Measurements from ENCODE around the gene PAOX. TPM values are rescaled to one million over a fixed set of nuclear protein-coding genes. Genes with fewer than 3 reads are reported as not detected.

PAOX gene
- total RNA-seq, 1 experiment from 2014 or later = 6.7 TPM

DNA sequence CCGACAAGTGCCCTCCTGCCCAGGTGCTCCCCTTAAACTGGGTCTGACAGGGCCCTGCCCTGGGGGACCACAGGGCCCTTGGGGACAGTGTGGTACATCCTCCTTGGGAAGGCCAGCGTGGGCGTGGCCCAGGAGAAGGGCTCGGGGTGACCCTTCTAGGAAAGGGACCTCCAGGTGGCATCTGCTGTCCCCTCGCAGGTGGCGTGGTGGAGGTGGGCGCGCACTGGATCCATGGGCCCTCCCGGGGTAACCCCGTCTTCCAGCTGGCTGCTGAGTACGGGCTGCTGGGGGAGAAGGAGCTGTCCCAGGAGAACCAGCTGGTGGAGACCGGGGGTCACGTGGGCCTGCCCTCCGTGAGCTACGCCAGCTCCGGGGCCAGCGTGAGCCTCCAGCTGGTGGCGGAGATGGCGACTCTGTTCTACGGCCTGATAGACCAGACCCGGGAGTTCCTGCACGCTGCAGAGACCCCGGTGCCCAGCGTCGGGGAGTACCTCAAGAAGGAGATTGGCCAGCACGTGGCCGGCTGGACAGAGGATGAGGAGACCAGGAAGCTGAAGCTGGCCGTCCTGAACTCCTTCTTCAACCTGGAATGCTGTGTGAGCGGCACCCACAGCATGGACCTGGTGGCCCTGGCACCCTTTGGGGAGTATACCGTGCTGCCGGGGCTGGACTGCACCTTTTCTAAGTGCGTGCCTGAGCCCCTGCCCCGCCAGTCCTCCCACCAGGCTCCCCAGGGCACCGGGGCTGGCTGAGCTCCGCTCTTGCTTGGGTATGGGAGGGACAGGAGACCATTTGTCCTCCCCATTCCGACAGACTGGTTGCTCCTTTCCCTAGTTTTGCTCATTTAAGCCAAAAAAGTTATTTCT is 972 bp downstream of the PAOX start:
- peaks cover 9% of the 10 kb centered on the region for H3K4me1 ChIP-seq
- H3K36me3 ChIP-seq (ENCODE audit: control insufficient read depth, insufficient read depth, low read length) = no peaks in the 10 kb centered on the region
- H3K9me3 ChIP-seq = no peaks in the 10 kb centered on the region
- no peak for DNase-seq
- Mint-ChIP-seq H3K4me1 (ENCODE audit: low read depth, unreplicated experiment) (no peaks in the 10 kb centered on the region), H3K4me3 (ENCODE audit: unreplicated experiment) (peak overlapping the region; percentile 81), H3K9me3 (ENCODE audit: unreplicated experiment) (no peaks in the 10 kb centered on the region), H3K27me3 (ENCODE audit: insufficient read depth, unreplicated experiment) (no peaks in the 10 kb centered on the region), H3K27ac (ENCODE audit: unreplicated experiment) (no peak overlapping the region), H3K36me3 (ENCODE audit: insufficient read depth, unreplicated experiment) (no peaks in the 10 kb centered on the region)
- H3K27me3 ChIP-seq (replicated peaks; ENCODE audit: control insufficient read depth, insufficient read depth, low read length) = no peaks in the 10 kb centered on the region
- intact Hi-C loops (cut with micrococcal nuclease; ENCODE audit: unreplicated experiment) = loop anchor here (5.0 kb wide), 1 partner anchor 73 kb away; the partner anchor contains the start of genes TUBGCP2 and ZNF511
- BruUV-seq (replicated peaks) = no TSS peak
- peak overlapping the region; percentile 42 for H3K4me3 ChIP-seq (ENCODE audit: low read depth, low read length)
- TF ChIP-seq, protein P1, sequence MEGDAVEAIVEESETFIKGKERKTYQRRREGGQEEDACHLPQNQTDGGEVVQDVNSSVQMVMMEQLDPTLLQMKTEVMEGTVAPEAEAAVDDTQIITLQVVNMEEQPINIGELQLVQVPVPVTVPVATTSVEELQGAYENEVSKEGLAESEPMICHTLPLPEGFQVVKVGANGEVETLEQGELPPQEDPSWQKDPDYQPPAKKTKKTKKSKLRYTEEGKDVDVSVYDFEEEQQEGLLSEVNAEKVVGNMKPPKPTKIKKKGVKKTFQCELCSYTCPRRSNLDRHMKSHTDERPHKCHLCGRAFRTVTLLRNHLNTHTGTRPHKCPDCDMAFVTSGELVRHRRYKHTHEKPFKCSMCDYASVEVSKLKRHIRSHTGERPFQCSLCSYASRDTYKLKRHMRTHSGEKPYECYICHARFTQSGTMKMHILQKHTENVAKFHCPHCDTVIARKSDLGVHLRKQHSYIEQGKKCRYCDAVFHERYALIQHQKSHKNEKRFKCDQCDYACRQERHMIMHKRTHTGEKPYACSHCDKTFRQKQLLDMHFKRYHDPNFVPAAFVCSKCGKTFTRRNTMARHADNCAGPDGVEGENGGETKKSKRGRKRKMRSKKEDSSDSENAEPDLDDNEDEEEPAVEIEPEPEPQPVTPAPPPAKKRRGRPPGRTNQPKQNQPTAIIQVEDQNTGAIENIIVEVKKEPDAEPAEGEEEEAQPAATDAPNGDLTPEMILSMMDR (IDR thresholded peaks at IDR 0.05; ENCODE audit: insufficient read depth in 1 of 2, low read depth in 1 of 2, low read length in 1 of 2, severe bottlenecking in 1 of 2, unreplicated experiment in 1 of 2) = no peak
- CTCF ChIA-PET = no interaction called here
- POLR2A ChIA-PET = no interaction called here

DNA sequence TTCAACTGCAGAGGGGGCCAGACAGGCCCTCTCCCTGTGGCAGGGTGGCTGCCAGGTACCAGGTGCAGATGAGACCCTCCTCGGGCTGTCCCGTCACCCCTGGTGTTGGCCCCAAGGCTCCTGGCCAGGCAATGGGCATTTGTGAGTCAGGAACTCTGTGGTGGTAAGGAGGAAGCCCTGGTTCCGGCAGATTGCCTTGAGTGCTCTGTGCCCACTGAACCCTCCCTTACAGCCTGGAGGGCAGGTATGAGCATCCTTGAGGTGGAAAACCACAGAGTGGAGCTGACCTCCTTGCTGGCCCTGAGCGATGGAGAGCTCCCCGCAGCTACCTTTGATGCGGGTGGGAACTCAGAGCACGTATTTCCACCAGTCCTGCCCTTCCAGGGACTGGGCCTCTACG is 2.0 kb downstream of the PAOX start:
- no peak overlapping the region for H3K4me3 ChIP-seq (ENCODE audit: low read depth, low read length)
- DNase-seq = no peak
- BruUV-seq (replicated peaks) = no TSS peak
- H3K27me3 Mint-ChIP-seq (ENCODE audit: insufficient read depth, unreplicated experiment) = no peaks in the 10 kb centered on the region
- no peaks in the 10 kb centered on the region for H3K9me3 Mint-ChIP-seq (ENCODE audit: unreplicated experiment)
- POLR2A ChIA-PET = no interaction called here
- H3K4me3 Mint-ChIP-seq (ENCODE audit: unreplicated experiment) = no peak overlapping the region
- peaks cover 2% of the 10 kb centered on the region for H3K36me3 Mint-ChIP-seq (ENCODE audit: insufficient read depth, unreplicated experiment)
- no peaks in the 10 kb centered on the region for H3K36me3 ChIP-seq (ENCODE audit: control insufficient read depth, insufficient read depth, low read length)
- H3K9me3 ChIP-seq = no peaks in the 10 kb centered on the region
- intact Hi-C loops (cut with micrococcal nuclease; ENCODE audit: unreplicated experiment) = no loop called here
- no peak overlapping the region for H3K27ac Mint-ChIP-seq (ENCODE audit: unreplicated experiment)
- no peaks in the 10 kb centered on the region for H3K4me1 Mint-ChIP-seq (ENCODE audit: low read depth, unreplicated experiment)
- TF ChIP-seq, protein P1 (IDR thresholded peaks at IDR 0.05; ENCODE audit: insufficient read depth in 1 of 2, low read depth in 1 of 2, low read length in 1 of 2, severe bottlenecking in 1 of 2, unreplicated experiment in 1 of 2) = no peak
- H3K4me1 ChIP-seq = peaks cover 15% of the 10 kb centered on the region
- no peaks in the 10 kb centered on the region for H3K27me3 ChIP-seq (replicated peaks; ENCODE audit: control insufficient read depth, insufficient read depth, low read length)
- CTCF ChIA-PET = no interaction called here

DNA sequence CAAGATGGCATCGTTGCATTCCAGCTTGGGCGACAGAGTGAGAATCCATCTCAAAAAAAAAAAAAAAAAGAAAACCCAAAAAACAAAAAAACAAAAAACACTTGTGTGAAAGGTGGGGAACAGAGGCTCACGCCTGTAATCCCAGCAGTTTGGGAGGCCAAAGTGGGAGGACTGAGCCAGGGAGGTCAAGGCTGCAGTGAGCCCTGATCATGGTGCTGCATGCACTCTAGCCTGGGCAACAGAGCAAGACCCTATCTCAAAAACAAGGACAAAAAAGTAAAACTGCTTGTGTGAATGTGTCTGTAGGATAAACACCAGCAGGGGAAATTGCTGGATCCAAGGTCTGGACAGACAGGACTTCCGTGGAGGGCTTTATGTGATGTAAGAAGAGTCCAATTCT is 4.5 kb downstream of the PAOX start:
- no peaks in the 10 kb centered on the region for H3K4me1 Mint-ChIP-seq (ENCODE audit: low read depth, unreplicated experiment)
- no TSS peak for BruUV-seq (replicated peaks)
- ChIA-PET CTCF (no interaction called here), POLR2A (no interaction called here)
- Histone ChIP-seq H3K36me3 (ENCODE audit: control insufficient read depth, insufficient read depth, low read length) (no peaks in the 10 kb centered on the region), H3K4me3 (ENCODE audit: low read depth, low read length) (no peak overlapping the region), H3K4me1 (peaks cover 8% of the 10 kb centered on the region; the same call in 1 of the 2 replicates), H3K27me3 (replicated peaks; ENCODE audit: control insufficient read depth, insufficient read depth, low read length) (no peaks in the 10 kb centered on the region), H3K9me3 (no peaks in the 10 kb centered on the region)
- H3K36me3 Mint-ChIP-seq (ENCODE audit: insufficient read depth, unreplicated experiment) = peaks cover 6% of the 10 kb centered on the region
- no peak for DNase-seq
- H3K9me3 Mint-ChIP-seq (ENCODE audit: unreplicated experiment) = no peaks in the 10 kb centered on the region
- no peak overlapping the region for H3K27ac Mint-ChIP-seq (ENCODE audit: unreplicated experiment)
- no peak overlapping the region for H3K4me3 Mint-ChIP-seq (ENCODE audit: unreplicated experiment)
- no peaks in the 10 kb centered on the region for H3K27me3 Mint-ChIP-seq (ENCODE audit: insufficient read depth, unreplicated experiment)
- TF ChIP-seq, protein P1 (IDR thresholded peaks at IDR 0.05; ENCODE audit: insufficient read depth in 1 of 2, low read depth in 1 of 2, low read length in 1 of 2, severe bottlenecking in 1 of 2, unreplicated experiment in 1 of 2) = no peak
- intact Hi-C loops (cut with micrococcal nuclease; ENCODE audit: unreplicated experiment) = no loop called here
